T-helper 2 cell treated with Interferon-gamma antibody and Interleukin-4, amounts not matched to agents 100 ng/mL and 5 ng/mL, for 36 hours (primary cell): ENCODE results near the gene KIAA0825. TPM values are rescaled to one million over a fixed set of nuclear protein-coding genes. Genes with fewer than 3 reads are reported as not detected.
"Not testable (repeated sequence)": the region's sequence is repeated elsewhere in the genome, so short reads cannot be mapped to it uniquely, and the experiment has no call there.

Source experiments
- intact Hi-C: fragments of 100-400 bp; cut with micrococcal nuclease; formaldehyde crosslinking; loops from one replicate; pipeline ENCODE4 v1.15.1; 2023
- total RNA-seq: library from RNA; stranded (reverse); gene quantifications from 2 replicates; pipeline ENCODE4 v1.2.3, GENCODE V29; 2022

Gene KIAA0825
- total RNA-seq, 1 donor from 2014 or later = 1.3 TPM

DNA sequence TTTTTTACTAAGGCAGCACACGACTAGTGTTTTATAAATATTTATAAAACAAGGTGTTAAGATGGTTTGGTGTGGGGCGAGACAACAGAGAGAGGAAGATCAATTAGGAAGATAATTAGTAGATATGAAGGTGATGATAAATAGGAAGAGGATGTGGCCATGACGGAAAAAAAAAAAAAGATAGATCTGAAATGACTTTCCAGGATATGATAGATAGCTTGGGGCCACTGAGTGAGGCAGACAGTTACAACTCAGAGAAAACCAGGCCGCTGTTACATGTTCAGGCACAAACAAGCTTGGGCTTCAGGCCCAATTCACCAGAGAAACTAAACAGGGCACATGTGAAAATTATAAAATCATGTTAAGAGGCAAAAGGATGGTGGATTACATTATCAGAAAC is 43.2 kb downstream of the KIAA0825 start:
- intact Hi-C loops = loop anchor here (5.0 kb wide), 2 partner anchors 217 to 463 kb away; a partner anchor contains a TSS

DNA sequence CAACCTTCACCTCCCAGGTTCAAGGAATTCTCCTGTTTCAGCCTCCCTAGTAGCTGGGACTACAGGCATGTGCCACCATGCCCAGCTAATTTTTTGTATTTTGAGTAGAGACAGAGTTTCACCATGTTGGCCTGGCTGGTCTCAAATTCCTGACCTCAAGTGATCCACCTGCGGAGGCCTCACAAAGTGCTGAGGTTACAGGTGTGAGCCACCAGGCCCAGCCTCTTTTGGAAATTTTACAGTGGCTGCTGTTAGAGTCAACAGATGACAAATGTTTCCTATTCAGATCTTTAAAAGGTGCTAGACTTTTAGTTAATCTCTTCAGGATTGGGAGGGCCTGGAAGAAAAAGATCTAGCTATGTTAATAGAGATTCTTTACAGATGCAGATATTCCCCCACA is 45.1 kb downstream of the KIAA0825 start:
- intact Hi-C loops = not testable (repeated sequence)

DNA sequence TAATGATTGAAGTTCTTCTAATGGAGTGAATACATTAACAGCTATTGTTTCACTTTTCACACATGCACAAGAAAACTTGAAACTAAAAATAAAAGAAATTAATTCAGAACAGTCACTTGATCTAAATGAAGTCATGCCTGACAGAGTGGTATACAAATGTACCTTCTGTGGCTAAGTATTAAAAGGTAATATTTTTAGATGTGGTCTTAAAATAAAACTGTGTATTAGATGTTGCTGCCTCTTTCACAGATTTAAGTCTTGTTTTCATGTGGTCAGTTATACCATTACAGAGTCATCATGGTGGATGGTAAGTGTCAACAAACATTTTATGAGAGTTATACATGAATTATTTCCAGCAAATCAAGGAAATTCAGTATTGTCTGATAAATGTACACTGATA is 47.0 kb downstream of the KIAA0825 start:
- intact Hi-C loops = no loop called here

DNA sequence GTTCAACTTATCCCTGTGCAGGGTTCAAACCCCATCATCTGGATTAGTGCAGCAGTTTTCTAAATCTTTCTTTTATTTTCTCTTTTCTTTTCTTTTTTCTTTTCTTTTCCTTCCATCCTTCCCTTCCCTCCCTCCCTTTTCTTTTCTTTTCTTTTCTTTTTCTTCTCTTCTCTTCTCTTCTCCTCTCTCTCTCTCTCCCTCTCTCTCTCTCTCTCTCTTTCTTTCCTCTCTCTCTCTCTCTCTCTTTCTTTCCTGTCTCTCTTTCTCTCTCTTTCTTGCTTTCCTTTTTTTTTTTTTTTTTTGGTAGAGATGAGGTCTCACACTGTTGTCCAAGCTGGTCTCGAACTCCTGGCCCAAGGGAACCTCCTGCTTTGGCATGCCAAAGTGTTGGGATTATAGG is 53.6 kb downstream of the KIAA0825 start:
- intact Hi-C loops = no loop called here

DNA sequence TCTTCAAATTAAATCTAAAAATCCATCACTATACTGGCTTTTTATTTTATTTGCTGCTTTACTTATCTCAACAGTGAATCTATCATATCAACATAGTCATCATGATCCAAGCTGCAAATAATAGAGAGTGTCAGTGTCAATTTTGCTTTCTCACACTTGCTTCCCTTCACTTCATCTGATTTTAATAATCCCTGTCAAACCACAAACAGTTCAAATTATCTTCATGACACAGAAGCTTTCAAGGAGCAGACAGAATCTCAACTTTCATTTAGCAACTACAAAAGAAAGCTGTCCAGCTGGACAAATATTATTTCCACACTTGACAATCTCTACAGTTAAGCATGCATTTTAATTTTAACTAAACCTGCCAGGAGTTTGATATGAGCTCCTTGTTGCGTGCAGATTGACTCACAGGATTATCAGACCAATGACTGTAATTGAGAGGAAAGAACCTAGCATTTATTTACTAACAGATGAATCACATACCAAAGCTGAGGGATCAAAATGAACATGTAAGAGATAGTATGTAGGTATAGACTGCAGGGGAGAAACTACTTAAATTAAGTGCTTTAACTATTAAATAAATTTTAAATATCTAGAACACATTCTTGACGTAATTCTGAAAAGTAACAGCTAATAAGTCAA is 56.0 kb downstream of the KIAA0825 start:
- intact Hi-C loops = no loop called here

DNA sequence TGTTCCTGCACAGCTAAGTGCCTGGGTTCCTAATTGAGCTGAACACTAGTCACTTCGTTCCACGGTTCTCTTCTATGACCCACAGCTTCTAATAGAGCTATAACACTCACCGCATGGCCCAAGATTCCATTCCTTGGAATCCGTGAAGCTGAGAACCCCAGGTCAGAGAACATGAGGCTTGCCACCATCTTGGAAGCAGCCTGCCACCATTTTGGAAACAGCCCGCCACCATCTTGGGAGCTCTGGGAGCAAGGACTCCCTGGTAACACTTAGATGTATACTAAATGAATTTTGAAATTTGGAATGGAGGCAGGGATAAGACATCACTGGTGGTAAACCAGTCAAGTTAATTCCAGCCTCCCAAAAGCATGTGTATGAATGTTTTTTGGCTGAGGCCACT is 60.4 kb downstream of the KIAA0825 start:
- intact Hi-C loops = no loop called here

DNA sequence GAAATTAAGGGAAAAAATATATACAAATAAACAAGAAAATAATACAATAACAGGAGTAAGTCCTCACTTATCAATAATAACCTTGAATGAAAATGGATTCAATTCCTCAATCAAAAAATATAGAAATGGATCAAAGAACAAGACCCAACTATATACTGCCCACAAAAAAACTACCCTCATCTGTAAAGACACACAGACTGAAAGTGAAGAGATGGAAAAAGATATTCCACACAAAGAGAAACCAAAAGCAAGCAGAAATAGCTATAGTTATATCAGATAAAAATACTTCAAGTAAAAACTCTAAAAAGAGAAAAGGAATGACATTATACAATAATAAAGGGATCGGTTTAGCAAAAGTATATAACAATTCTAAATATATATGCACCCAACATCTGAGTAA is 66.5 kb downstream of the KIAA0825 start:
- intact Hi-C loops = loop anchor here (2.0 kb wide), 1 partner anchor 27 kb away; no protein-coding TSS in a partner anchor

DNA sequence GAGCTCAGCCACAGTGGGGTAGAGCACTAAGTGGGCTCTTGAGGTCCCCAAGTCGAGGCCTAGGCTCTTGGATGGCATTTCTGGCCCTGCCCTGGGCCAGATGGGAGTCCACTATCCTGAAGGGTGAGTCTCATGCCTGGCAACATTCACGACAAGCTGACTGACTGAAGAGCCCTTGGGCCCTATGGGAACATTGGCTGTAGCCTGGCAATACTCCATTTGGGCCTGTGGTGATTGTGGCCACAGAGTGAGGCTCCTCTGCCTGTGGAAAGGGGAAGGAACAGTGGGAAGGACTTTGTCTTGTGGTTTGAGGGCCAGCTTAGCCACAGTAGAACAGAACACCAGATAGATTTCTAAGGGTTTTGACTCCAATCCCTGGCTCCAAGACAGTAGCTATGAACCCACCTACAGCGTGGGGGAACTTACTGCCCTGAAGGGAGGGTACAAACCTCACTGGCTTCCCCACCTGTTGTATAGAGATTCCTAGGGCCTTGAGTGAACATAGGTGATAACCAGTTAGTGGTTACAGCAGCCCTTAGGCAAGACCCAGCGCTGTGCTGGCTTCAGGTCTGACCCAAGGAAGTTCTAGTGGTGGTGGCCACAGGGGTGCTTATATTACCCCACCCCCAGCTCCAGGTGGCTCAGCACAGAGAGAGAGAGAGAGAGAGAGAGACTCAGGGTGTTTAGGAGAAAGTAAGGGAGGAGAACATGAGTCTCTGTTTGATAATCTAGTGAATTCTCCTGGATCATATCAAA is 72.4 kb downstream of the KIAA0825 start:
- intact Hi-C loops = no loop called here

DNA sequence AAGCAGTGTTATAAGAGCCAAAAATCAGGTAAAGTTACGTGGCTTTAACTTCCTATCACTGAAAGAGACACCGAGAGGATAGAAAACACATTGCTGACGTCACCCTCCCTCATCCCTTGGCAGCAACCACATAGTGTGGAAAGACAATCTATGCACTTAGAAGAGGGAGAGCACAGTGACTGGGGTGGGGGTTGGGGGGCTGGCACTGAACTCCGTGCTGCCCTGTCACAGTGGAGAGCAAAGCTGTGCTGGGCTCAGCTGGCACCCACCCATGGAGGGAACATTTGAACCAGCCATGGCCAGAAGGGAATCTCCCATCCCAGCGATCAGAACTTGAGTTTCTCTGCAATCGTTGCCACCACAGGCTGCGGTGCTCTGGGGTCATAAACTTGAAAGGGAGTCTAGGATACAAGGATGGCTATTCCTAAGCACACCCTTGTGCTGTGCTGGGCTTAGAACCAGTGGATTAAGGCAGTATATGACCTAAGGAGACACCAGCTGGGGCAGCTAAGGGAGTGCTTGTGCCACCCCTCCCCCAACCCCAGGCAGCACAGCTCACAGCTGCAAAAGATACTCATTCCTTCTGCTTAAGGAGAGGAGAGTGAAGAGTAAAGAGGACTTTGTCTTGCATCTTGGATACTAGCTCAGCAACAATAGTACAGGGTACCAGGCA is 73.4 kb downstream of the KIAA0825 start:
- intact Hi-C loops = no loop called here

DNA sequence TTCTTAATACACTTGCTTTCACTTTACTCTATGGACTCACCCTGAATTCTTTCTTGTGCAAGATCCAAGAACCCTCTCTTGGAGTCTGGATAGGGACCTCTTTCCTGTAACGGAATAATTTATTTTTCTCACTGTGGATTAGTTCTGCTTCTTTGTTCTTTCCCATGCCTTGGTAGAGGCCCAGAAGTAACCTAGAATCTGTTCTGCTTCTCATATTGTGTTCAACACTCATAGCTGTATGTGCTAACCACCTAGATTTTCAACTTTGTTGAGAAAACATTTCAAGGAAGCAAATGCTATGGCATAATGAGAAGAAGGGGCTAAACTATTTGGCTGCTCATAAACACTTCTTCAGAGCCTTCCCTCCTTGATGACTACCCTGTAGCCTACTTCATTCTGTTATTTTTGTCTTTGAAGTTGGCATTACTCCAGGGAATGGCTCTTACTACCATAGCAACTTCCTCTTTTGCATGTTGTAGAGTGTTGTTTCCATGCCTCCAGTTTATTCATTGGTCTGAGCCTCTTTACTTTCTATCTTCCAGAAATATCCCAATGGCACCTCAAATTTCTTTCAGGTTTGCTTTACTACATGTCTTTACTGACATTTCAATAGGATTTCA is 74.3 kb downstream of the KIAA0825 start:
- intact Hi-C loops = no loop called here

DNA sequence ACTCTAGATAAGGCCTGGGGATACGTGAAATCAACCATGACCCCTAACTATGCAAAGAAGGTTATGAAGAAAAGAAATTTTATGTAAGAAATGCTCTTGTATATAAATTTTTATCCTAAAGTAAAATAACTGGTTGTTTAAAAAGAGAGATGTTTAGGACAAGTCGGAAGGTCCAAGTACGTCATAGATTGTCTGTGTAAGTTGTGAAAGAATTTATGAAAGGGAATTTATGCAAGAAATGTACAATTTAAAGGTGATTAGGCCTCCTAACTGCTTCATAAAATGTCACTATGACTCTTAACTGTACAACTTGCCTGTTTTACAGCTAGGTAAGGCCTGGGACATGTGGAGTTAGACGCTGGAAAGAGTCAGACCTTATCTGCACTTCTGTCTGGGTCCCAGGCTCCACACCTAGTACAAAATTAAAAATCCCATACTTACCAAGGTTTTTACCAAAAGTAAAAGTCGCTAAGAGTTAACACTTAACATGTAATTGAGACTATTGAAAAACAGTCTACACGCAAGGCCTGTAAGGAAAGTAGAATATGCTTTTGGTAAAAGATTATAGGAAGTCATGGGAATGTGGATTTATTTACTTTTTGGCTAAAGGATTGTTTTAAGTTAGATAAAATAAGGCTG is 77.4 kb downstream of the KIAA0825 start:
- intact Hi-C loops = no loop called here

DNA sequence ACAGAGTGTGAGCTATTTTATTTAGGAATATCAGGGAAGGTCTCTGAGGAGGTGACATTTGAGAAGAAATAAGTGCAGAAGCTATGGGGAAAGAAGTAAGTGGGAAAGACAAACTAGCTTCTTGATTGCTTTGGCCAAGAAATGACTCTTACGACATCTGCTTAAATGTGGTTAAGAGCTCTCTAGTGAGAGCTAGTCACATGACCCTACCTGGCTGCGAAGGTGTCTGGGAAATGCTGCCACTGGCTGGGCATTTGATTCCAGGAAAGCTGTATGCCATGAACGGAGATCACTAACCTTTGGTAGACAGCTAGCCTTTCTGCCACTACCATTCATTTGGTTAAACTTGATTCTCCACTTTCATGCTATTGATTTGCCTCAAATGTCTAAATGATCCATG is 80.1 kb downstream of the KIAA0825 start:
- intact Hi-C loops = no loop called here

DNA sequence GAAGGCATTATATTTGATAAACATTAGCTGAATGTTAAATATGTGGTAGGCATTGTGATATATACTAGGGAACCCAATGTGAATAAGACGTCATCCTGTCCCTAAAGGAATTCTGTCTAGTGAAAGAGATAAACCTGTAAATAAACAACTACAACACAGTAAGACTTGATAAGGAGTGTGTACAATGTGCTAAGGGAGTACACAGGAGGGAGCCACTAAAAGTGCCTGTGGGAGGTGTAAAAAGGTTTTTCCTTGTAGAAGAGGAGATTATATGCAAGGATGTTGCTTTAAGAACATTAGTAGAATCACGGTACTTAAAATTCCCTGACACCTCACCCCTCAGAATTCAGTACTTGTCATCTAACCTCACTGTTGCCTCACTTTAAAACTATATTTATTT is 91.7 kb downstream of the KIAA0825 start:
- intact Hi-C loops = no loop called here

DNA sequence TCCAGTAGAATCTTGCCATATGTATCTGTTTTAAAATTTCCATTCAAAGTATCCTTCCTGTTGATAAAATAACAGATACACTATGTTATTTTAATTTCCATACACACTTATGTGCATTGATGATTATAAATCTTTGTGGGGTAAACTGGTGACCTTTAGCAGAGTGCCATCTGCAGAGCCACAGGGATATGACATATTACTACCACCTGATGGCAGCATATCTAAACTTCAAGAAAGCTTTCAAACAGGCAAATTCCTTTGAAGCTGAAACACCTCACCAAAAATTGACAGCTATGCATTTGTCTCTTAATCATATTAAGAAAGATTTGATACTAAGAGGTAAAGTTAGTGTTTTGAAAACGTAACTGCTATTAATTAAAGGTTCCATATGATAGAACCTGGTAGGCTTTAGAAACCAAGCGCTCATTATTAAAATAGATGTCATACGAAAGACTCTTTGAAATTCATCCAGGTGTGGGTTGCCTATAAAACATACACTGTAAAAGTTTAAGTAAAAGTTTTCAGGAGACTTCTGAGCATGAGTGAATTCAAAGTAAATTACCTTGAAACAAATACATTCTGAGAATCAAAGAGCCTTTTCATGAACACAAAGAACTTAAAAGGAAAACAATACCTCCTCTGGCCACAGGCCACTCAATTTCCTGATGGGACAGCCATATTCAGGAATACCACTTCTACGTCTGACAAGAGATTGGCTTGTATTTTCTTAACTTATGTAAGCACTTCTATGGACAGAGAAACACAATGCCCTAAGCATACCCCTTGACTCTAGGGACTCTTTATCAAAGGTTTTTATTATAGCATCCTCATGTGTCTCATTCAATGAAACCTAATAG is 93.3 kb downstream of the KIAA0825 start:
- intact Hi-C loops = loop anchor here (1.0 kb wide), 5 partner anchors 93 to 383 kb away; partner anchors contain the start of genes KIAA0825 and SLF1

DNA sequence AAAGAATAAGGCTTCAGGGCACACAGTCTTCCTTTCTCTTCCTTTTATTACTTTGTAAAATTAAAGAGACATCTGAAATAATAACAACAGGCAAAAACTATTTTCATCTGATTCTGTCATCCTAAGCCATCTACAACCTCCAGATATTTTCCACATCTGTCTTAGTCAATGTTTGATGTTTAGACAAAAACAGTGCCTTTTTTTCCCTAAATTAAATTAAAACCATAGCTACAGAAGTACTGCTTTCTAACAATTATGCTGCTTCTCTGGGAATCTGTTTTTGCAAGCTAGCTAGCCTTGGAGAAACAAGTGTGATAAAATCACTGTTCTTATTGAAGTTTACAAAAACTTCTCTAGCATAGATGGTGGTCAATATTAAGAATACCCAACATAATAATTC is 95.4 kb downstream of the KIAA0825 start:
- intact Hi-C loops = no loop called here

DNA sequence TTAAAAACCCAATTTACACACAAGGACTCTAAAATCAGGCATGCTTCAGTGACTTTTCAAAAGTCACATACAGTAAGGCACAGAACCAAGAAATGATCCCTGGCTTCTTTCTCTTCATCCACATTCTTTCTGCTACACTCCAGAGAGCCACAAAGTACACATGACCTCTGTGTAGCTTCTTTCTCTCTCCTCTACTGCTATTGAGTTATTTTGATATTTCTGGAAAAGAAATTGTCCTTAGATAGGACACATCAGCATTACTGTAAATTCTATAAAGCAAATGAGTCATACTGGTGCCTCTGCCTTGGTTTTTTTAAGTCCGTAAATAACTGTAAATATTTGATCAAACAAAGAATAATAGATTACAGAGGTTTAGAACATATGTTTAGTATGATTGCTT is 96.3 kb downstream of the KIAA0825 start:
- intact Hi-C loops = no loop called here

DNA sequence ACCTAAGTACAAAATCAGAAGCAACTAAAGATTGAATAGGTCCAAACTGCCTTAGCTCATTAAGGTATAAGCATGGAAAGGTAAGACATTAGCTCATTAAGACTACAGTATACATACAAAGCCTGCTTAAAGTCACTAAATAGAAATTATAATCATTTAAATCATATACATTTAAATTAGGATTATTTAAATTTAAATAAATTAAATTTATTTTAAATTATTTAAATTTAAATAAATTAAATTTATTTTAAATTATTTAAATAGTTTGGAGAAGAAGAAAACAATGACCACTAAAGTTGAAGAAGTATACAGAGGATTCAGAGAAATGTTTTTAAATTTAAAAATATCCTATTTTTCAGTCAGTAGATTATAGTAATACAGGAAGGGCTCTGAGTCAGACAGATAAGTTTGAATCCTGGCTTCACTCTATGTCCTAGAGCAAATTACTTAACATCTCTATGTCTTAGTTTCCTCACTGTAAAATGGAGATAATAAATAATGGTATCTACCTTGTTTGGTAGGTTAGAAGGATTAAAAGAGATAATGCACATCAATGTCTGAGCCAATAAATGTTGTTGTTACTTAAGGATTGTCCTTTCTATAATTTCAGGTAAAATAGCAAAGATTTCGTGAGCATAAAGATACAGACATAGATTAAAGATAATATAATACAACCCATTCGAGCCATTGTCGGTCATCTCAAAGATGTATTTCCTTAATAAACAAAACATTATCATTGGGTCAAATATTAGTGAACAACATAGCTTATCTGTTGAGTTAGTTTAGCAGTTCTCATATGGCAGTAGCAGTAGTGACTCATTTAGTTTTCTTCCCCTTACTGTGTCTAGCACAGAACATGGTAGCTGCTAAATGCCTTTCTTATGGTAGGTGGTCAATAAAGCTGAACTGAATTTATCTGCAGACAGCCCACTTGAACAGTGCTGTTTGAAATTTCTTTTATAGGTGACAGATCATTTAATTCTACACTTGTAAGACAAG is 100.6 kb downstream of the KIAA0825 start:
- intact Hi-C loops = no loop called here

DNA sequence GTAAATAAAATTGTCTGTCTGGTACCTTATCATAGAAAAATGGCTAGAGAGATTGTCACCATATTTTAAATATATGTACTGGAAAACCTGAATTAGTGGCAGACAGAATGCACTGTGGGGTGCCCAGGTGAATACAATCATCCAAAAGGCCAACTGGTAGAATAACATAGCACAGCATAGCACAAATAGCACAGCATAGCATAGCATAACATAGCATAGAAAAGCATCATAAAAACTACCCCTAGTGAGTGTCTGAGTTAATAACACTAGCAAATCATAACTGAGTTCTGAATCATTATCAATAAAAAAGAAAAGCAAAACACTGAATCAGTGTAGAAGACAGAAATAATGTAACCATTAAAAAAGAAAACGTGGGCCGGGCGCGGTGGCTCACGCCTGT is 102.3 kb downstream of the KIAA0825 start:
- intact Hi-C loops = no loop called here

DNA sequence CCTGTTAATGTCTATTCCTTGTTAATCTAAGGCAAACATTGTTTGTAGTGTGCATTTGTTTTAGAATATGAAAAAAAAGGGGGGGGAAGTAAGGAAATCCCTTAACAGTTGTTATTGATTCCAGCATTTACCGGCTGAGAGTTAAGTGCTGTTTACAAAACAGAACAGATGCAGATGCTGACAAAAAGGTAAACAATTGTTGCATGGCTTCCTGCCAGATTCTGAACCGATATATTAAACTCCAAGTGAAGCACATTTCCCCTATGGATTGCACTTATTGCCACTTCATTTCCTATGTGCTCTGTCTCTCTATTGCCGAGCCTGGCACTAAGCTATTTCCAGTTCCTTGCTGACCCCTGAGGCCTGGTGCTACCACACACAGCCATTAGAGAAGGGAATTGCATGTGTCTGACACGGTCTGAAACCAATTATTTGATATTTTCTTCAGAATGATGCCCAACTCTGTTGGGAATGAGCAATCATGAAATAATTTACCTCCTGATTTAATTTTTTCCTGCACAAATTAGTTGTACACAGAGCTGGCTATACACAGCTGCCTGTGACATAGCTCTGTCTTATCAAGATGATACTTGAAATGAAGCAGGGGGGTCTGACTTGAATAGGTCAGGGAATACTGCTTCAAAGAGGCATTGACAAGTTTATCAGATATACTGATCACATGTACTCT is 109.8 kb downstream of the KIAA0825 start:
- intact Hi-C loops = no loop called here
